Measurements from ENCODE around the gene NUP98.

The NUP98 gene

DNA sequence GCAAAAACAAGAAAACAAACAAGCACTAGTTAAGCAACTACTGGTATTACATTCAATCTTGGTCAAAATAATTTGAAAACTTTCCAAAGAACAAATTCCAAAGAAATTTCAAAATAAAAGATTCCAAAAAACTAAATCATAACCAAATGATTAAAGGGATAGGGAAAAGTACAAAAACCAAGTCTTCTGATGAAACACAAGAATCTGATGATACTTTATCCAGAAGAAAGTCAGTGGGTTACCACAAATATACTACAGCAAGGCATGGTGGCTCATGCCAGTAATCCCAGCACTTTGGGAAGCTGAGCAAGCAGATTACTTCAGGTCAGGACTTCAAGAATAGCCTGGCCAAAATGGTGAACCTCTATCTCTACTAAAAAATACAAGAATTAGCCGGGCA, 59.1 kb downstream of the NUP98 start:
- Histone ChIP-seq H3K4me1 (ENCODE audit: control insufficient read depth, insufficient read depth, low read length) (no peaks in the 10 kb centered on the region), H3K4me3 (ENCODE audit: low read depth, low read length) (no peak overlapping the region), H3K36me3 (ENCODE audit: control insufficient read depth in 2 of 2, insufficient read depth in 1 of 2, low read length in 2 of 2) (peaks cover 51 to 88% of the 10 kb centered on the region in 2 experiments), H3K9me3 (ENCODE audit: control insufficient read depth, insufficient read depth, low read depth, low read length) (no peaks in the 10 kb centered on the region), H3K27ac (ENCODE audit: extremely low read depth, low read depth, low read length) (no peak overlapping the region)
- ChIA-PET POLR2A (no interaction called here), CTCF (no interaction called here)
- TF ChIP-seq ZNF404 (tag by site-specific recombination; IDR thresholded peaks at IDR 0.05) (no peak), ZNF10 (tag by site-specific recombination; IDR thresholded peaks at IDR 0.05) (no peak), ZNF571 (tag by site-specific recombination; IDR thresholded peaks at IDR 0.05) (no peak), ZNF747 (tag by site-specific recombination; IDR thresholded peaks at IDR 0.05) (no peak), ZNF660 (tag by site-specific recombination; IDR thresholded peaks at IDR 0.05) (no peak), HOXC10 (CRISPR knock-in tag; IDR thresholded peaks at IDR 0.05) (no peak), ZNF529 (tag by site-specific recombination; IDR thresholded peaks at IDR 0.05; ENCODE audit: insufficient replicate concordance) (no peak), BCL11B (tag by site-specific recombination; IDR thresholded peaks at IDR 0.05; ENCODE audit: low read depth) (no peak), ZNF121 (tag by site-specific recombination; IDR thresholded peaks at IDR 0.05) (no peak), ZNF596 (tag by site-specific recombination; IDR thresholded peaks at IDR 0.05) (no peak), ZNF169 (tag by site-specific recombination; IDR thresholded peaks at IDR 0.05) (no peak), ZNF138 (tag by site-specific recombination; IDR thresholded peaks at IDR 0.05; ENCODE audit: borderline replicate concordance) (no peak)
- TF ChIP-seq, protein P1, sequence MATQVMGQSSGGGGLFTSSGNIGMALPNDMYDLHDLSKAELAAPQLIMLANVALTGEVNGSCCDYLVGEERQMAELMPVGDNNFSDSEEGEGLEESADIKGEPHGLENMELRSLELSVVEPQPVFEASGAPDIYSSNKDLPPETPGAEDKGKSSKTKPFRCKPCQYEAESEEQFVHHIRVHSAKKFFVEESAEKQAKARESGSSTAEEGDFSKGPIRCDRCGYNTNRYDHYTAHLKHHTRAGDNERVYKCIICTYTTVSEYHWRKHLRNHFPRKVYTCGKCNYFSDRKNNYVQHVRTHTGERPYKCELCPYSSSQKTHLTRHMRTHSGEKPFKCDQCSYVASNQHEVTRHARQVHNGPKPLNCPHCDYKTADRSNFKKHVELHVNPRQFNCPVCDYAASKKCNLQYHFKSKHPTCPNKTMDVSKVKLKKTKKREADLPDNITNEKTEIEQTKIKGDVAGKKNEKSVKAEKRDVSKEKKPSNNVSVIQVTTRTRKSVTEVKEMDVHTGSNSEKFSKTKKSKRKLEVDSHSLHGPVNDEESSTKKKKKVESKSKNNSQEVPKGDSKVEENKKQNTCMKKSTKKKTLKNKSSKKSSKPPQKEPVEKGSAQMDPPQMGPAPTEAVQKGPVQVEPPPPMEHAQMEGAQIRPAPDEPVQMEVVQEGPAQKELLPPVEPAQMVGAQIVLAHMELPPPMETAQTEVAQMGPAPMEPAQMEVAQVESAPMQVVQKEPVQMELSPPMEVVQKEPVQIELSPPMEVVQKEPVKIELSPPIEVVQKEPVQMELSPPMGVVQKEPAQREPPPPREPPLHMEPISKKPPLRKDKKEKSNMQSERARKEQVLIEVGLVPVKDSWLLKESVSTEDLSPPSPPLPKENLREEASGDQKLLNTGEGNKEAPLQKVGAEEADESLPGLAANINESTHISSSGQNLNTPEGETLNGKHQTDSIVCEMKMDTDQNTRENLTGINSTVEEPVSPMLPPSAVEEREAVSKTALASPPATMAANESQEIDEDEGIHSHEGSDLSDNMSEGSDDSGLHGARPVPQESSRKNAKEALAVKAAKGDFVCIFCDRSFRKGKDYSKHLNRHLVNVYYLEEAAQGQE (tag by site-specific recombination; IDR thresholded peaks at IDR 0.05) = no peak

DNA sequence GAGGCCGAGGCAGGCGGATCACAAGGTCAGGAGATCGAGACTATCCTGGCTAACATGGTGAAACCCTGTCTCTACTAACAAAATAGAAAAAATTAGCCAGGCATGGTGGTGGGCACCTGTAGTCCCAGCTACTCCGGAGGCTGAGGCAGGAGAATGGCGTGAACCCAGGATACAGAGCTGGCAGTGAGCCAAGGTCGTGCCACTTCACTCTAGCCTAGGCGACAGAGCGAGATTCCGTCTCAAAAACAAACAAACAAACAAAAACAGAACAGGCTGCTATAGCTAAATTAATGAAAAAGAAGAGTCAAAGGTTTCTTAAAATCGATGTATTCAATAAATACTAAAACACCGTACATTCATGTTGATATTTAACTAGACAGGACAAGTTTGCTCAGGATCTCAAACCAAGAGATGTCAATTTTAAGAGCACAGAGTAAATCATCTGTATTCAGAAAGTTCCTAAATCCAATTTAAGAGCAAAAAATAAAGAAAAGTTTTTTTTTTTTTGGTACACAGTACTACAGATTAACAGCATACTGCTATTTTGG, 59.9 kb downstream of the NUP98 start:
- ChIA-PET CTCF (interaction anchor here (0.7 kb wide), 1 partner anchor 1059 kb away, joined by 4 read pairs; no protein-coding TSS in a partner anchor), POLR2A (no interaction called here)
- H3K4me1 ChIP-seq (ENCODE audit: control insufficient read depth, insufficient read depth, low read length) = no peaks in the 10 kb centered on the region
- no peak overlapping the region for H3K4me3 ChIP-seq (ENCODE audit: low read depth, low read length)
- H3K9me3 ChIP-seq (ENCODE audit: control insufficient read depth, insufficient read depth, low read depth, low read length) = no peaks in the 10 kb centered on the region
- H3K36me3 ChIP-seq (ENCODE audit: control insufficient read depth in 2 of 2, insufficient read depth in 1 of 2, low read length in 2 of 2) = peaks cover 45 to 90% of the 10 kb centered on the region in 2 experiments
- TF ChIP-seq ZFP69B (tag by site-specific recombination; IDR thresholded peaks at IDR 0.05) = no peak
- no peak overlapping the region for H3K27ac ChIP-seq (ENCODE audit: extremely low read depth, low read depth, low read length)

DNA sequence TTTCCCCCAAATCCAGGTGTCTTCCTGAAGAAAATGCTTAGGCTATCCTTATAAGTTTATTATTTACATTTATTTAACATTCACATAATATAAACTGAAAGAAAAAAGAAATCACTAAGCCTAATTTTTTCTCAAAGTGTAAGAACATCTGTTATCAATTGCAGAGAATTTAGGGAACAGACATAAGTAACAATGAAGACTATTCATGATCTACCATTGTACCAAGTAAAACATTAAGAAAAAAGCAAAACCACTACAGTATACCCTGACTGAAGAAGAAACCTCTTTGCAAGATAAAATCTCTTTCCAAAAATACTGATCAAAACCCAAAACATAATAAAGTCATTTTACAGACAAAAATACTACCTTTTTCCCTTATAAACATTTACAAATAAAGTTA, 60.5 kb downstream of the NUP98 start:
- Histone ChIP-seq H3K4me1 (ENCODE audit: control insufficient read depth, insufficient read depth, low read length) (no peaks in the 10 kb centered on the region), H3K9me3 (ENCODE audit: control insufficient read depth, insufficient read depth, low read depth, low read length) (no peaks in the 10 kb centered on the region), H3K27ac (ENCODE audit: extremely low read depth, low read depth, low read length) (no peak overlapping the region), H3K36me3 (ENCODE audit: control insufficient read depth in 2 of 2, insufficient read depth in 1 of 2, low read length in 2 of 2) (peaks cover 45 to 91% of the 10 kb centered on the region in 2 experiments), H3K4me3 (ENCODE audit: low read depth, low read length) (no peak overlapping the region)
- CTCF ChIA-PET = interaction anchor here (0.6 kb wide), 1 partner anchor 15 kb away, joined by 3 read pairs; no protein-coding TSS in a partner anchor
- TF ChIP-seq ZNF266 (tag by site-specific recombination; IDR thresholded peaks at IDR 0.05; ENCODE audit: low read depth) (no peak), KLF1 (tag by site-specific recombination; IDR thresholded peaks at IDR 0.05) (no peak), KLF7 (tag by site-specific recombination; IDR thresholded peaks at IDR 0.05; ENCODE audit: borderline replicate concordance) (no peak), OSR2 (tag by site-specific recombination; IDR thresholded peaks at IDR 0.05) (no peak), ZFP69B (tag by site-specific recombination; IDR thresholded peaks at IDR 0.05) (no peak), ZNF140 (tag by site-specific recombination; IDR thresholded peaks at IDR 0.05) (no peak), ZNF510 (tag by site-specific recombination; IDR thresholded peaks at IDR 0.05; ENCODE audit: insufficient replicate concordance) (no peak), KLF10 (tag by site-specific recombination; IDR thresholded peaks at IDR 0.05) (no peak), ZNF645 (tag by site-specific recombination; IDR thresholded peaks at IDR 0.05) (no peak), ZNF549 (tag by site-specific recombination; IDR thresholded peaks at IDR 0.05) (no peak), ZNF37A (tag by site-specific recombination; IDR thresholded peaks at IDR 0.05) (no peak), BCL11A (tag by site-specific recombination; IDR thresholded peaks at IDR 0.05; ENCODE audit: low read depth) (no peak), SCRT2 (tag by site-specific recombination; IDR thresholded peaks at IDR 0.05) (no peak), TRIM28 (IDR thresholded peaks at IDR 0.05; ENCODE audit: borderline replicate concordance, low read length) (no peak), HIC1 (tag by site-specific recombination; IDR thresholded peaks at IDR 0.05) (no peak), ZNF596 (tag by site-specific recombination; IDR thresholded peaks at IDR 0.05) (no peak)
- POLR2A ChIA-PET = no interaction called here

Data from HEK293 (cell line).